Endothelial cell of umbilical vein (primary cell): ENCODE results near the gene HOXD4. TPM values are rescaled to one million over a fixed set of nuclear protein-coding genes. Genes with fewer than 3 reads are reported as not detected.

Experiments
- BruUV-seq: library from RNA; stranded (reverse); fragments of 400-500 nt; replicated peaks from 2 replicates; lab custom pipeline; 2021; lab: Mats Ljungman, UMichigan
- CTCF ChIA-PET: fragments of 300-600, 350-600 bp; sonication (Branson Sonifier 250); formaldehyde crosslinking; loops from one replicate; lab custom pipeline; 2021; ENCODE audit warnings: antibody characterized with exemption, inconsistent platforms; lab: Charles Lee
- POLR2A ChIA-PET: fragments of 300-600, 350-600 bp; sonication (Branson Sonifier 250); formaldehyde crosslinking; loops from one replicate; lab custom pipeline; 2021; ENCODE audit warnings: antibody characterized with exemption, inconsistent platforms; lab: Charles Lee
- DNase-seq: peaks from one replicate; pipeline ENCODE4 v3.0.0-alpha.2; 2011; ENCODE audit warnings: low read depth, low spot score
- FAIRE-seq: peaks from 2 replicates; lab custom pipeline; 2011; peaks lifted over from hg19 to GRCh38; lab: Jason Lieb, UNC
- H2AFZ ChIP-seq: 2 replicates; pipeline ENCODE4 v1.6.0; 2012; ENCODE audit warnings: low read depth, low read length, control low read depth, inconsistent platforms
- H3K27ac ChIP-seq: 2 replicates; pipeline ENCODE4 v1.5.1; 2011; ENCODE audit warnings: low read depth, mild to moderate bottlenecking, control low read depth, low read length, moderate library complexity; ENCODE audit not compliant: insufficient read depth
- H3K27me3 ChIP-seq, 2 experiments: 2 replicates each; pipeline versions ENCODE4 v1.6.0 to v1.6.1; 2011; ENCODE audit warnings: low read length in 2 of 2, mixed read lengths in 1 of 2; ENCODE audit not compliant: control insufficient read depth in 2 of 2, insufficient read depth in 2 of 2
- H3K36me3 ChIP-seq, 2 experiments: 2 replicates in 1 of 2; 3 replicates in 1 of 2; pipeline ENCODE4 v1.5.1; 2011; ENCODE audit warnings: low read length in 2 of 2, mild to moderate bottlenecking in 1 of 2, moderate library complexity in 1 of 2; ENCODE audit not compliant: control insufficient read depth in 2 of 2, insufficient read depth in 2 of 2; ENCODE audit errors: extremely low read depth in 1 of 2
- H3K4me1 ChIP-seq: 3 replicates; pipeline ENCODE4 v1.5.1; 2011; ENCODE audit warnings: mild to moderate bottlenecking, low read length; ENCODE audit not compliant: control insufficient read depth, insufficient read depth; ENCODE audit errors: extremely low read depth
- H3K4me2 ChIP-seq: 2 replicates; pipeline ENCODE4 v1.6.1; 2011; ENCODE audit warnings: low read length, control low read depth, mixed read lengths; ENCODE audit not compliant: insufficient read depth
- H3K4me3 ChIP-seq, 3 experiments: fragments of 200-600 bp in 1 of 3; sonication (generic), shearing (Covaris generic) in 1 of 3; replicated peaks in 1 of 3; 2 replicates each; pipeline ENCODE4 v1.5.1; 2011 to 2016; ENCODE audit warnings: control low read depth in 3 of 3, low read length in 3 of 3, mild to moderate bottlenecking in 2 of 3, inconsistent platforms in 1 of 3, low read depth in 1 of 3, moderate library complexity in 1 of 3; ENCODE audit not compliant: insufficient read depth in 1 of 3
- H3K79me2 ChIP-seq: 2 replicates; pipeline ENCODE4 v1.6.0; 2012; ENCODE audit warnings: low read length, inconsistent platforms; ENCODE audit not compliant: control insufficient read depth, insufficient read depth
- H3K9ac ChIP-seq: replicated peaks from 2 replicates; pipeline ENCODE3; 2011; ENCODE audit warnings: low read length, control low read depth; ENCODE audit not compliant: insufficient read depth; ENCODE audit errors: extremely low read depth
- H3K9me1 ChIP-seq: replicated peaks from 3 replicates; pipeline ENCODE4 v1.6.0; 2011; ENCODE audit warnings: mild to moderate bottlenecking, low read length; ENCODE audit not compliant: control insufficient read depth, insufficient read depth; ENCODE audit errors: extremely low read depth
- H3K9me3 ChIP-seq: replicated peaks from 2 replicates; pipeline ENCODE4 v1.5.1; 2012; ENCODE audit warnings: low read length, inconsistent platforms; ENCODE audit not compliant: control insufficient read depth, insufficient read depth
- H4K20me1 ChIP-seq: replicated peaks from 2 replicates; pipeline ENCODE3; 2011; ENCODE audit warnings: mild to moderate bottlenecking, low read length; ENCODE audit not compliant: control insufficient read depth, insufficient read depth; ENCODE audit errors: extremely low read depth
- CTCF ChIP-seq, 2 donors: IDR thresholded peaks; 1 replicate in 1 of 2; 2 replicates in 1 of 2; pipeline ENCODE4 v1.5.1; 2011; ENCODE audit warnings: low read length in 2 of 2, mild to moderate bottlenecking in 2 of 2, moderate library complexity in 2 of 2, control low read depth in 1 of 2, inconsistent platforms in 1 of 2, low read depth in 1 of 2; ENCODE audit not compliant: insufficient read depth in 1 of 2; ENCODE audit errors: extremely low read depth in 1 of 2
- EZH2 ChIP-seq: IDR thresholded peaks from 2 replicates; pipeline ENCODE4 v1.6.1; 2012; ENCODE audit warnings: borderline replicate concordance, low read depth, mild to moderate bottlenecking, moderate library complexity, low read length, inconsistent platforms; ENCODE audit not compliant: severe bottlenecking
- FOS ChIP-seq: IDR thresholded peaks from 2 replicates; pipeline ENCODE4 v1.6.1; 2011; ENCODE audit warnings: mild to moderate bottlenecking, low read length, moderate library complexity, borderline replicate concordance; ENCODE audit not compliant: insufficient read depth
- GATA2 ChIP-seq: IDR thresholded peaks from 2 replicates; pipeline ENCODE4 v1.7.0; 2011; ENCODE audit warnings: low read depth, mild to moderate bottlenecking, moderate library complexity, mixed read lengths, low read length; ENCODE audit not compliant: insufficient read length, insufficient read depth
- JUN ChIP-seq: IDR thresholded peaks from 2 replicates; pipeline ENCODE4 v1.6.1; 2011; ENCODE audit warnings: borderline replicate concordance, low read depth; ENCODE audit not compliant: insufficient read length, insufficient read depth
- MAX ChIP-seq: IDR thresholded peaks from 2 replicates; pipeline ENCODE4 v1.6.1; 2011; ENCODE audit not compliant: insufficient read depth, insufficient read length
- MYC ChIP-seq: IDR thresholded peaks from one replicate; pipeline ENCODE4 v1.6.1; 2011; ENCODE audit warnings: mild to moderate bottlenecking, low read depth, low read length
- POLR2A ChIP-seq: IDR thresholded peaks from 2 replicates; pipeline ENCODE4 v1.6.1; 2012; ENCODE audit warnings: low read depth, mild to moderate bottlenecking, control low read depth, low read length
- POLR2AphosphoS5 ChIP-seq: IDR thresholded peaks from 2 replicates; pipeline ENCODE4 v1.6.1; 2012; ENCODE audit warnings: low read depth, mild to moderate bottlenecking, control low read depth, low read length, moderate library complexity; ENCODE audit not compliant: insufficient read depth
- dilution Hi-C: fragments of 300-500 bp; cut with MboI; formaldehyde crosslinking; loops from one replicate; pipeline ENCODE4 v1.15.0; 2019; ENCODE audit warnings: low sequenced_read_pairs; ENCODE audit not compliant: extremely low pct_ligation_motif_present
- intact Hi-C: fragments of 100-400 bp; cut with micrococcal nuclease; formaldehyde crosslinking; loops from one replicate; pipeline ENCODE4 v1.10.0; 2022
- polyA plus RNA-seq, 4 experiments: library from polyadenylated mRNA; depleted of rRNA in 3 of 4; stranded (reverse) in 3 of 4; unstranded in 1 of 4; fragments of >200 nt; gene quantifications; 2 replicates each; pipeline versions ENCODE4 v1.2.1 to v1.2.3, GENCODE V29; 2011 to 2012; ENCODE audit warnings: missing spikeins in 1 of 4
- total RNA-seq: library from RNA; stranded (reverse); gene quantifications from 2 replicates; pipeline ENCODE4 v1.2.3, GENCODE V29; 2021

Gene HOXD4
- total and polyA plus RNA-seq, 2 donors (not counting 3 experiments of a cell fraction or from before 2014, with no cell fraction given), result 7.6 to 13.7 TPM

GRCh38 chr2:176178757-176179295 lies 27.5 kb downstream of the HOXD4 start:
- Histone ChIP-seq H3K9me3 (no peaks in the 10 kb centered on the region), H3K36me3 (no peaks in the 10 kb centered on the region), H4K20me1 (no peaks in the 10 kb centered on the region), H3K9me1 (no peaks in the 10 kb centered on the region), H3K4me3 (peak overlapping the region in 2 of 3 experiments; percentile 25 to 49), H3K27ac (peak overlapping the region; percentile 77), H2AFZ (peak overlapping the region; percentile 57), H3K79me2 (no peaks in the 10 kb centered on the region), H3K27me3 (no peaks in the 10 kb centered on the region), H3K9ac (peak overlapping the region; percentile 73), H3K4me1 (peaks cover 30% of the 10 kb centered on the region), H3K4me2 (peak overlapping the region; percentile 79)
- FAIRE-seq (peak; percentile 85), DNase-seq (peak; percentile 90)
- ChIA-PET POLR2A (interaction anchor here (1.5 to 2.0 kb wide), 3 partner anchors 9 to 14 kb away, joined by 3 to 7 read pairs (median 6); partner anchors contain the start of gene HOXD1), CTCF (interaction anchor here (0.7 to 6.6 kb wide), 13 partner anchors 8 to 473 kb away, joined by 3 to 58 read pairs (median 4); partner anchors contain the start of gene HOXD1)
- peak; percentile 25 for TF ChIP-seq POLR2A
- TF ChIP-seq POLR2AphosphoS5, result no peak
- TF ChIP-seq MYC, result no peak
- peak; percentile 82 for TF ChIP-seq JUN
- TF ChIP-seq FOS, result peak; percentile 86
- intact Hi-C loops (loop anchor here (1.0 to 5.0 kb wide), 7 partner anchors 9 to 375 kb away; partner anchors contain the start of genes HOXD1 and MTX2), dilution Hi-C loops (no loop called here)
- no TSS peak for BruUV-seq

- H3K9ac ChIP-seq, result no peak overlapping the region
- no peaks in the 10 kb centered on the region for H3K27me3 ChIP-seq
- H3K27ac ChIP-seq, result no peak overlapping the region
- H3K4me3 ChIP-seq, result no peak overlapping the region
- no peak overlapping the region for H3K4me2 ChIP-seq
- dilution Hi-C loops, result no loop called here
- DNase-seq, result peak; percentile 46
- H3K79me2 ChIP-seq, result peaks cover 2% of the 10 kb centered on the region
- ChIA-PET POLR2A (interaction anchor here (0.7 kb wide), 1 partner anchor 29 kb away, joined by 3 read pairs; no protein-coding TSS in a partner anchor), CTCF (interaction anchor here (6.6 kb wide), 1 partner anchor 274 kb away, joined by 58 read pairs; no protein-coding TSS in a partner anchor)
- H4K20me1 ChIP-seq, result no peaks in the 10 kb centered on the region
- TF ChIP-seq MYC, result no peak
- TF ChIP-seq EZH2, result no peak
- no peak for TF ChIP-seq MAX
- TF ChIP-seq CTCF (IDR thresholded peaks at IDR 0.05; ENCODE audit: extremely low read depth in 1 of 2, insufficient read depth in 1 of 2, low read depth in 1 of 2, low read length in 2 of 2), result no peak
- no peak for TF ChIP-seq POLR2AphosphoS5
- no peak for TF ChIP-seq GATA2
- no peak for TF ChIP-seq POLR2A
- TF ChIP-seq JUN, result no peak
- no peak for TF ChIP-seq FOS
- no peaks in the 10 kb centered on the region for H3K9me1 ChIP-seq
- peaks cover 30% of the 10 kb centered on the region for H3K4me1 ChIP-seq
- FAIRE-seq, result no peak
- no peaks in the 10 kb centered on the region for H3K9me3 ChIP-seq
- intact Hi-C loops, result no loop called here
- no TSS peak for BruUV-seq
- H3K36me3 ChIP-seq, result no peaks in the 10 kb centered on the region
- no peak overlapping the region for H2AFZ ChIP-seq
These were observed 30.2 kb downstream of the HOXD4 start for GRCh38 chr2:176181551-176181950.
